HepG2 (cell line): Measurements from ENCODE around the gene RPS5. TPM values are rescaled to one million over a fixed set of nuclear protein-coding genes. Genes with fewer than 3 reads are reported as not detected.

Experiments
- ATAC-seq: fragments of 200-7000 bp; cut with Tn5 transposase; 3 replicates; pipeline ENCODE4 v1.9.1; 2020; ENCODE audit warnings: mild to moderate bottlenecking, moderate library complexity
- BruUV-seq: library from RNA; stranded (reverse); fragments of 400-500 nt; replicated peaks from 2 replicates; lab custom pipeline; 2021; lab: Mats Ljungman, UMichigan
- CTCF ChIA-PET: fragments of 300-600 bp; formaldehyde crosslinking; extraction: SDS; loops from one replicate; lab custom pipeline; 2021; ENCODE audit warnings: low total read pairs, inconsistent platforms, low intra/inter-chr PET ratio; lab: Yijun Ruan, JAX
- POLR2A ChIA-PET: fragments of 350-600 bp; sonication (Branson Sonifier 250); formaldehyde crosslinking; loops from one replicate; lab custom pipeline; 2020; ENCODE audit warnings: antibody characterized with exemption, inconsistent platforms; lab: Yijun Ruan, JAX
- DNase-seq: peaks from one replicate; pipeline ENCODE4 v3.0.0-alpha.2; 2015; ENCODE audit warnings: low spot score
- FAIRE-seq: peaks from 3 replicates; lab custom pipeline; 2011; peaks lifted over from hg19 to GRCh38; lab: Jason Lieb, UNC
- H2AFZ ChIP-seq: one replicate; pipeline ENCODE4 v1.6.1; 2011; ENCODE audit warnings: low read length, inconsistent platforms
- H3K27ac ChIP-seq: fragments of 300-600 bp; 3 replicates; pipeline ENCODE4 v1.8.0; 2011; ENCODE audit warnings: mixed run types, mild to moderate bottlenecking, mixed read lengths, low read length, inconsistent platforms; ENCODE audit not compliant: insufficient read depth; ENCODE audit errors: extremely low read length
- H3K27me3 ChIP-seq, 2 experiments: fragments of 200-600 bp in 1 of 2; 2 replicates in 1 of 2; 3 replicates in 1 of 2; pipeline versions ENCODE4 v1.6.0 to v1.8.0; 2011; ENCODE audit warnings: low read length in 2 of 2, mild to moderate bottlenecking in 2 of 2, moderate library complexity in 2 of 2, inconsistent platforms in 1 of 2; ENCODE audit not compliant: insufficient read depth in 2 of 2, control insufficient read depth in 1 of 2
- H3K36me3 ChIP-seq, 2 experiments: fragments of 200-600 bp in 1 of 2; replicated peaks in 1 of 2; 2 replicates in 1 of 2; 3 replicates in 1 of 2; pipeline versions ENCODE4 v1.5.1 to v1.8.0; 2011; ENCODE audit warnings: low read length in 2 of 2, inconsistent platforms in 1 of 2; ENCODE audit not compliant: insufficient read depth in 2 of 2, control insufficient read depth in 1 of 2
- H3K4me1 ChIP-seq: 2 replicates; pipeline ENCODE4 v1.5.1; 2012; ENCODE audit warnings: low read length, inconsistent platforms; ENCODE audit not compliant: insufficient read depth
- H3K4me2 ChIP-seq: 2 replicates; pipeline ENCODE4 v1.6.0; 2011; ENCODE audit warnings: low read depth, low read length, inconsistent platforms
- H3K4me3 ChIP-seq, 3 experiments: fragments of 200-600 bp in 1 of 3; sonication (generic), shearing (Covaris generic) in 1 of 3; replicated peaks in 1 of 3; 2 replicates each; pipeline ENCODE4 v1.5.1; 2011 to 2016; ENCODE audit warnings: low read length in 3 of 3, inconsistent platforms in 2 of 3, low read depth in 2 of 3, mild to moderate bottlenecking in 2 of 3, control low read depth in 1 of 3, mixed read lengths in 1 of 3; ENCODE audit not compliant: insufficient read depth in 1 of 3
- H3K79me2 ChIP-seq: one replicate; pipeline ENCODE4 v1.6.1; 2011; ENCODE audit warnings: low read length, inconsistent platforms; ENCODE audit not compliant: insufficient read depth
- H3K9ac ChIP-seq: 2 replicates; pipeline ENCODE4 v1.6.0; 2011; ENCODE audit warnings: mild to moderate bottlenecking, low read depth, low read length, inconsistent platforms; ENCODE audit not compliant: insufficient read depth
- H3K9me3 ChIP-seq: 2 replicates; pipeline ENCODE4 v1.5.1; 2012; ENCODE audit warnings: mild to moderate bottlenecking, low read length
- H4K20me1 ChIP-seq: 2 replicates; pipeline ENCODE4 v1.6.0; 2011; ENCODE audit warnings: inconsistent platforms, mild to moderate bottlenecking, low read length, moderate library complexity; ENCODE audit not compliant: insufficient read depth
- ETV5 ChIP-seq: IDR thresholded peaks from 2 replicates; pipeline ENCODE4 v1.6.1; 2018; ENCODE audit warnings: missing biosample characterization, missing genetic modification reagents, inconsistent platforms, borderline replicate concordance
- GATAD1 ChIP-seq: IDR thresholded peaks from 2 replicates; pipeline ENCODE4 v1.6.1; 2016; ENCODE audit warnings: missing genetic modification reagents, missing compliant biosample characterization
- PAXIP1 ChIP-seq: sonication (generic); formaldehyde crosslinking; conservative IDR thresholded peaks from 2 replicates; pipeline ENCODE4 v1.4.0; 2020; ENCODE audit warnings: mild to moderate bottlenecking, missing genetic modification reagents, moderate library complexity
- RARA ChIP-seq: IDR thresholded peaks from 2 replicates; pipeline ENCODE4 v1.6.1; 2016; ENCODE audit warnings: missing genetic modification reagents, missing compliant biosample characterization
- SRSF9 ChIP-seq: fragments of 200-400 bp; formaldehyde crosslinking; IDR thresholded peaks from 2 replicates; pipeline ENCODE4 v1.6.1; 2018; ENCODE audit warnings: borderline replicate concordance, mild to moderate bottlenecking, low read depth, low read length; ENCODE audit not compliant: insufficient read depth, poor library complexity, severe bottlenecking
- TIGD3 ChIP-seq: sonication (generic); formaldehyde crosslinking; IDR thresholded peaks from 2 replicates; pipeline ENCODE4 v1.5.1; 2020; ENCODE audit warnings: mild to moderate bottlenecking, missing genetic modification reagents, borderline replicate concordance
- WGBS: methylation state at CpG from one replicate; pipeline ENCODE4 v1.1.6; 2017; ENCODE audit warnings: low lambda C conversion rate; 5-methylcytosine and 5-hydroxymethylcytosine counted together
- in situ Hi-C: cut with HindIII; loops from 2 replicates; pipeline ENCODE4 v1.10.0; 2017; ENCODE audit warnings: low pct_unique_long_range_greater_than_20kb; ENCODE audit not compliant: extremely low pct_ligation_motif_present
- intact Hi-C: fragments of 100-400 bp; cut with micrococcal nuclease; formaldehyde crosslinking; loops from one replicate; pipeline ENCODE4 v1.10.0; 2022; ENCODE audit not compliant: unreplicated experiment
- polyA plus RNA-seq, 8 experiments: library from polyadenylated mRNA; depleted of rRNA in 3 of 8; stranded (reverse) in 7 of 8; unstranded in 1 of 8; fragments of >200 nt; fragmentation: Illumina TruSeq in 4 of 8; extraction: Trizol in 4 of 8; gene quantifications; 2 replicates each; pipeline versions ENCODE4 v1.2.1 to v1.2.3, GENCODE V29; 2011 to 2016; ENCODE audit warnings: low read depth in 4 of 8, missing spikeins in 1 of 8, mixed read lengths in 1 of 8; ENCODE audit not compliant: insufficient read depth in 1 of 8
- total RNA-seq, 5 experiments: library from RNA; depleted of rRNA; stranded (reverse); fragments of >200 nt; fragmentation: Illumina TruSeq; extraction: Trizol; gene quantifications; 2 replicates each; pipeline ENCODE4 v1.2.3, GENCODE V29; 2016; ENCODE audit warnings: low read depth in 1 of 5
- TF ChIP-seq, protein P1 (sequence below): sonication (generic); formaldehyde crosslinking; IDR thresholded peaks from 2 replicates; pipeline ENCODE4 v1.4.0; 2020; ENCODE audit warnings: missing genetic modification reagents

Gene RPS5
- total and polyA plus RNA-seq, 2 of the 13 experiments (the other 11 are each of a cell fraction or from before 2014, with no cell fraction given), result 1,544 to 4,408 TPM

DNA sequence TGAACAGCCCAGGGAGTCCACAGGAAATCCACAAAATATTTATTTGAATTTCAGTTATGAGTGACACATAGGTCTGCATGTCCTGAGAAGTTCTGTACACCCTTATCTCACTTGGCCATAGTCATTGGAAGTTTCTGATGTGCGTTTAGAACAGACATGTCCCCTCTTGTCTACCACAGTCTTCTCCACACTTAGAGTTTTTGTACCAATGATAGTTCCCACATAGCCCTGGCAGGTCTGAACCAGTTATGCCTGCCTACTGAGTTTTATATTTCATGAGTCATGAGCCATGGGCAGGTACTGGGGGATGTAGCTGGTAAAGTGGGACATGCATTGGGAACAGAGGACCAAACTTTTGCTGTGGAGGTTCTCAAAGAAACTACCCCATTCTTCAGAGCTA lies 41.5 kb downstream of the RPS5 start:
- ATAC-seq, result no peak
- Histone ChIP-seq H3K79me2 (no peaks in the 10 kb centered on the region), H3K9ac (no peak overlapping the region), H2AFZ (no peak overlapping the region)
- intact Hi-C loops, result no loop called here
- TF ChIP-seq TIGD3 (CRISPR knock-in tag) (no peak), RARA (CRISPR knock-in tag) (no peak), ETV5 (CRISPR knock-in tag) (no peak), SRSF9 (no peak), GATAD1 (CRISPR knock-in tag) (no peak), PAXIP1 (CRISPR knock-in tag) (no peak)
- TF ChIP-seq, protein P1, sequence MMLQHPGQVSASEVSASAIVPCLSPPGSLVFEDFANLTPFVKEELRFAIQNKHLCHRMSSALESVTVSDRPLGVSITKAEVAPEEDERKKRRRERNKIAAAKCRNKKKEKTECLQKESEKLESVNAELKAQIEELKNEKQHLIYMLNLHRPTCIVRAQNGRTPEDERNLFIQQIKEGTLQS (CRISPR knock-in tag), result no peak
- TF ChIP-seq, all 625 proteins: peak for 0
- Histone ChIP-seq H4K20me1 (no peaks in the 10 kb centered on the region), H3K36me3 (no peaks in the 10 kb centered on the region), H3K4me1 (no peaks in the 10 kb centered on the region), H3K4me3 (no peak overlapping the region), H3K27ac (no peak overlapping the region), H3K27me3 (no peaks in the 10 kb centered on the region), H3K4me2 (no peak overlapping the region), H3K9me3 (no peaks in the 10 kb centered on the region)
- POLR2A ChIA-PET, result no interaction called here
- no TSS peak for BruUV-seq
- in situ Hi-C loops, result no loop called here
- CTCF ChIA-PET, result no interaction called here
- 83% methylated on average over 1 of the region's 1 CpG for WGBS
- DNase-seq (no peak), FAIRE-seq (no peak)
